Caco-2 (cell line): ENCODE measurements around the gene DNM2. TPM values are rescaled to one million over a fixed set of nuclear protein-coding genes. Genes with fewer than 3 reads are reported as not detected.

ENCODE experiments used
- BruUV-seq: library from RNA; stranded (reverse); fragments of 400-500 nt; replicated peaks from 2 replicates; lab custom pipeline; 2021; lab: Mats Ljungman, UMichigan
- CTCF ChIA-PET: fragments of 300-600 bp; sonication (Branson Sonifier 250); formaldehyde crosslinking; loops from one replicate; lab custom pipeline; 2022; ENCODE audit warnings: antibody characterized with exemption; lab: Charles Lee
- POLR2A ChIA-PET: fragments of 300-600 bp; sonication (Branson Sonifier 250); formaldehyde crosslinking; loops from one replicate; lab custom pipeline; 2022; ENCODE audit warnings: antibody characterized with exemption; lab: Charles Lee
- DNase-seq, 2 experiments: peaks; one replicate each; pipeline versions ENCODE4 v3.0.0 to v3.0.0-alpha.2; 2020 to 2022
- H3K27me3 ChIP-seq: replicated peaks from 2 replicates; pipeline ENCODE4 v1.6.0; 2011; ENCODE audit warnings: low read length; ENCODE audit not compliant: control insufficient read depth, insufficient read depth
- H3K36me3 ChIP-seq: 2 replicates; pipeline ENCODE4 v1.5.1; 2011; ENCODE audit warnings: low read length; ENCODE audit not compliant: control insufficient read depth, insufficient read depth
- H3K4me1 ChIP-seq: fragments of 250-450 bp; sonication (Bioruptor Pico); 2 replicates; pipeline ENCODE4 v1.5.1; 2020; ENCODE audit warnings: mild to moderate bottlenecking
- H3K4me3 ChIP-seq: 2 replicates; pipeline ENCODE4 v1.5.1; 2011; ENCODE audit warnings: low read depth, mild to moderate bottlenecking, control low read depth, low read length
- H3K9me3 ChIP-seq: fragments of 250-450 bp; sonication (Bioruptor Pico); 2 replicates; pipeline ENCODE4 v1.5.1; 2020; ENCODE audit warnings: mild to moderate bottlenecking, moderate library complexity
- H3K27ac Mint-ChIP-seq: one replicate; pipeline ENCODE4 v1.8.0; 2022; ENCODE audit warnings: mixed read lengths; ENCODE audit not compliant: unreplicated experiment
- H3K27me3 Mint-ChIP-seq: one replicate; pipeline ENCODE4 v1.8.0; 2022; ENCODE audit warnings: mixed read lengths; ENCODE audit not compliant: insufficient read depth, unreplicated experiment
- H3K36me3 Mint-ChIP-seq: one replicate; pipeline ENCODE4 v1.8.0; 2022; ENCODE audit warnings: mild to moderate bottlenecking, mixed read lengths; ENCODE audit not compliant: insufficient read depth, unreplicated experiment
- H3K4me1 Mint-ChIP-seq: one replicate; pipeline ENCODE4 v1.8.0; 2022; ENCODE audit warnings: low read depth, mixed read lengths; ENCODE audit not compliant: unreplicated experiment
- H3K4me3 Mint-ChIP-seq: one replicate; pipeline ENCODE4 v1.8.0; 2022; ENCODE audit warnings: mild to moderate bottlenecking, moderate library complexity, mixed read lengths; ENCODE audit not compliant: unreplicated experiment
- H3K9me3 Mint-ChIP-seq: one replicate; pipeline ENCODE4 v1.8.0; 2022; ENCODE audit warnings: mixed read lengths; ENCODE audit not compliant: unreplicated experiment
- CTCF ChIP-seq, 2 experiments: fragments of 200-600 bp in 1 of 2; IDR thresholded peaks; 1 replicate in 1 of 2; 2 replicates in 1 of 2; pipeline versions ENCODE4 v1.5.1 to v1.8.0; 2011 to 2022; ENCODE audit warnings: antibody characterized with exemption in 1 of 2, control low read depth in 1 of 2, inconsistent platforms in 1 of 2, low read depth in 1 of 2, low read length in 1 of 2, mild to moderate bottlenecking in 1 of 2, moderate library complexity in 1 of 2; ENCODE audit not compliant: insufficient read depth in 1 of 2, severe bottlenecking in 1 of 2, unreplicated experiment in 1 of 2
- intact Hi-C: fragments of 100-400 bp; cut with micrococcal nuclease; formaldehyde crosslinking; loops from one replicate; pipeline ENCODE4 v1.10.0; 2022; ENCODE audit not compliant: unreplicated experiment
- total RNA-seq: library from RNA; stranded (reverse); gene quantifications from 2 replicates; pipeline ENCODE4 v1.2.3, GENCODE V29; 2022

DNM2 gene
- total RNA-seq, 1 experiment from 2014 or later, result 137 TPM

DNA sequence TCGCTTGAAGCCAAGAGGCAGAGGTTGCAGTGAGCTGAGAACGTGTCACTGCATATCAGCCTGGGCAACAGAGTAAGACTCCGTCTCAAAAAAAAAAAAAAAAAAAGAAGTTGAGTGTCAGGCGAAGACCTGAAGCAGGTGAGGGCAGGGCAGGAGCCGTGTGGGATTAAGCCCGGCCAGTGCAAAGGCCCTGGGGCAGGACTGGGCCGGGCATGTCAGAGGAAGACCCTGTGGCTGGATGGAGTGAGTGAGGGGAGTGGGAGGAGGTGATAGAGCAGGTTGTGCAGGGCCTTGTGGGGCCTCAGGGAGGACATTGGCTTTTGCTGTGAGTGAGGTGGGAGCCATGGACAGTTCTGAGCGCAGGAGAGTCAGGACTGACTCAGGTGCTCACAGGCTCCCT is 70.3 kb downstream of the DNM2 start:
- ChIA-PET POLR2A (no interaction called here), CTCF (interaction anchor here (0.6 to 0.9 kb wide), 2 partner anchors 70 to 77 kb away, joined by 3 to 4 read pairs; partner anchors contain the start of gene DNM2)
- Mint-ChIP-seq H3K36me3 (peaks cover 73% of the 10 kb centered on the region), H3K27me3 (no peaks in the 10 kb centered on the region), H3K27ac (no peak overlapping the region), H3K4me3 (no peak overlapping the region), H3K9me3 (no peaks in the 10 kb centered on the region), H3K4me1 (no peaks in the 10 kb centered on the region)
- H3K4me3 ChIP-seq, result no peak overlapping the region
- no peak for DNase-seq
- peaks cover 2% of the 10 kb centered on the region; the same call in 1 of the 2 replicates for H3K36me3 ChIP-seq
- no peaks in the 10 kb centered on the region for H3K9me3 ChIP-seq
- TF ChIP-seq CTCF (IDR thresholded peaks at IDR 0.05; ENCODE audit: insufficient read depth in 1 of 2, low read depth in 1 of 2, low read length in 1 of 2, severe bottlenecking in 1 of 2, unreplicated experiment in 1 of 2), result no peak
- H3K27me3 ChIP-seq, result no peaks in the 10 kb centered on the region
- H3K4me1 ChIP-seq, result no peaks in the 10 kb centered on the region
- intact Hi-C loops, result no loop called here
- BruUV-seq, result no TSS peak

DNA sequence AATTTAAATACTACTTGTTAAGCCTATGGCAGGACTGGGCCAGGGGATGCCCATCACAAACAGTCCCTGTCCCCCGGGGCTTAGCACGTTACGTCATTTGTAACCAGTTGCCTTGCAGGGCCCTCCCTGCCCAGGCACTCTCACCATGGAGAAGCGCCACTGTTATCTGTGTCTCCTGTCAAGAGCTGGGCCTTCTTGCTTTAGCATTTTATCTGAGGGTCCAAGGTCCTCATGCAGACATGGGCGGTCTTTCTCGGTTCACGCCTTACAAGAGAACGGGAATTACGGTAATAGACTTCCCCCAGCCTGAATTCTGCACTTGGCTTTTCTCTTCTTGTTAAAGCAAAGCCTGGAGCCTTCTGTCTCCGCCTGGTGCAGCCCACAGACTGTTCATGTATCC is 72.0 kb downstream of the DNM2 start:
- Mint-ChIP-seq H3K4me3 (no peak overlapping the region), H3K4me1 (no peaks in the 10 kb centered on the region), H3K27ac (no peak overlapping the region), H3K9me3 (no peaks in the 10 kb centered on the region), H3K36me3 (peaks cover 76% of the 10 kb centered on the region), H3K27me3 (no peaks in the 10 kb centered on the region)
- no TSS peak for BruUV-seq
- no peaks in the 10 kb centered on the region for H3K9me3 ChIP-seq
- peaks cover 2% of the 10 kb centered on the region; the same call in 1 of the 2 replicates for H3K36me3 ChIP-seq
- H3K4me1 ChIP-seq, result no peaks in the 10 kb centered on the region
- intact Hi-C loops, result no loop called here
- ChIA-PET CTCF (no interaction called here), POLR2A (no interaction called here)
- no peaks in the 10 kb centered on the region for H3K27me3 ChIP-seq
- H3K4me3 ChIP-seq, result no peak overlapping the region
- TF ChIP-seq CTCF (IDR thresholded peaks at IDR 0.05; ENCODE audit: insufficient read depth in 1 of 2, low read depth in 1 of 2, low read length in 1 of 2, severe bottlenecking in 1 of 2, unreplicated experiment in 1 of 2), result no peak
- DNase-seq, result no peak

DNA sequence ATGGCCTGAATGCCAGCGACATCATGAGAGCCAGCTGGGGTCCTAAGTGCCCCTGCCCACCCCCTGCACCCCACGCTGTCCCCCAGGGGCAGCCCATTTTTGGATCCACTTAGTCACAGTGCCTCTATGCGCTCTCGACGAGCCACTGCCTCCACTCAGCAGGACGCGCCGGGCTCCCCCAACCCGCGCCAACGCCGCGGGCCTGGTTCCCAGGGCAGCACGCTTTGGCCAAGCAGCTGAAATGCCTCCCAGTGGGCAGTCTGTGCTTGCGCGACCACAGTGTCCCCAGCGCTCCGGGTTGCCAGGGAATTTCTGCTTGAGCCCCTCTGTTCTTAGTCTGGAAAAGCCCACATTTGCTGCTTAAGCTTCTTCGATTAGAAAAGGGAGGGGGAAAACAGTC is 78.8 kb downstream of the DNM2 start:
- H3K4me3 Mint-ChIP-seq, result no peak overlapping the region
- no peak for DNase-seq
- no peaks in the 10 kb centered on the region for H3K4me1 ChIP-seq
- H3K9me3 Mint-ChIP-seq, result no peaks in the 10 kb centered on the region
- no peak overlapping the region for H3K27ac Mint-ChIP-seq
- CTCF ChIA-PET, result no interaction called here
- no TSS peak for BruUV-seq
- POLR2A ChIA-PET, result no interaction called here
- no peaks in the 10 kb centered on the region for H3K9me3 ChIP-seq
- H3K4me1 Mint-ChIP-seq, result no peaks in the 10 kb centered on the region
- peaks cover 83% of the 10 kb centered on the region for H3K36me3 Mint-ChIP-seq
- intact Hi-C loops, result no loop called here
- no peak for TF ChIP-seq CTCF (IDR thresholded peaks at IDR 0.05; ENCODE audit: insufficient read depth in 1 of 2, low read depth in 1 of 2, low read length in 1 of 2, severe bottlenecking in 1 of 2, unreplicated experiment in 1 of 2)
- H3K27me3 Mint-ChIP-seq, result no peaks in the 10 kb centered on the region
- no peaks in the 10 kb centered on the region for H3K27me3 ChIP-seq
- H3K36me3 ChIP-seq, result no peaks in the 10 kb centered on the region; the same call in none of the 2 replicates
- H3K4me3 ChIP-seq, result no peak overlapping the region
